Glutamatergic neuron (in vitro differentiated cells): ENCODE data around the gene ABLIM1. TPM values are rescaled to one million over a fixed set of nuclear protein-coding genes. Genes with fewer than 3 reads are reported as not detected.

Source experiments
- DNase-seq: peaks from one replicate; pipeline ENCODE4 v3.0.0; 2022
- H3K27ac Mint-ChIP-seq: one replicate; pipeline ENCODE4 v1.8.0; 2020; ENCODE audit warnings: mild to moderate bottlenecking, mixed read lengths, inconsistent platforms; ENCODE audit not compliant: unreplicated experiment
- H3K27me3 Mint-ChIP-seq: one replicate; pipeline ENCODE4 v1.8.0; 2020; ENCODE audit warnings: mild to moderate bottlenecking, moderate library complexity, mixed read lengths, inconsistent platforms; ENCODE audit not compliant: unreplicated experiment
- H3K36me3 Mint-ChIP-seq: one replicate; pipeline ENCODE4 v1.8.0; 2020; ENCODE audit warnings: mild to moderate bottlenecking, mixed read lengths, inconsistent platforms; ENCODE audit not compliant: unreplicated experiment
- H3K4me1 Mint-ChIP-seq: one replicate; pipeline ENCODE4 v1.8.0; 2020; ENCODE audit warnings: mild to moderate bottlenecking, low read depth, mixed read lengths, inconsistent platforms; ENCODE audit not compliant: unreplicated experiment
- H3K4me3 Mint-ChIP-seq: one replicate; pipeline ENCODE4 v1.8.0; 2020; ENCODE audit warnings: mild to moderate bottlenecking, mixed read lengths, inconsistent platforms; ENCODE audit not compliant: unreplicated experiment
- H3K9me3 Mint-ChIP-seq: one replicate; pipeline ENCODE4 v1.8.0; 2020; ENCODE audit warnings: mild to moderate bottlenecking, moderate library complexity, mixed read lengths, inconsistent platforms; ENCODE audit not compliant: unreplicated experiment
- total RNA-seq: library from RNA; stranded (reverse); fragmentation: NEBNext Ultra II Directional; extraction: Animal tissue kit (Norgen Biotek cat#: 25700); gene quantifications from one replicate; pipeline ENCODE4 v1.2.1, GENCODE V29; 2021; ENCODE audit not compliant: unreplicated experiment
- TF ChIP-seq, protein P1 (sequence below): fragments of 200-600 bp; sonication (generic); IDR thresholded peaks from one replicate; pipeline ENCODE4 v1.5.0; 2021; ENCODE audit not compliant: partially characterized antibody, unreplicated experiment

ABLIM1 gene
- total RNA-seq, 1 donor from 2014 or later = 25.7 TPM

DNA sequence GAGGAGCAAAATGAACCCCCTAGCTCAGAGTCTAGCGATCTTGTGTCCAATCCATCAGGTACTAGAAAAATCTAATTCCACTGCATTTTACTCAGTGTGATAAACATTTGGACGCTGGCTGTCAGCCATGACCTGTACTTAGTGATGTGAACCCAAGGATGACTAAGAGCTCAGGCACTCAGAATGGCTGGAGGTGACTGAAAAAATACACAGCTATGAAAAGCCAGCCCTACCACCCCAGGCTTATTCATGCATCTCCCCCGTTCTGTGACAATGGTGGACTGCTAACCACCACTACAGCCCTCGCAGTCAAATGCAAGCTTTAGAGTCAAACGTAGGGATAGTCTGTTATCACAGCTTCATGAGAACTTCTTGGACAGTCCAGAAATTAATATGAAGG lies 268.6 kb downstream of the ABLIM1 start:
- TF ChIP-seq, protein P1, sequence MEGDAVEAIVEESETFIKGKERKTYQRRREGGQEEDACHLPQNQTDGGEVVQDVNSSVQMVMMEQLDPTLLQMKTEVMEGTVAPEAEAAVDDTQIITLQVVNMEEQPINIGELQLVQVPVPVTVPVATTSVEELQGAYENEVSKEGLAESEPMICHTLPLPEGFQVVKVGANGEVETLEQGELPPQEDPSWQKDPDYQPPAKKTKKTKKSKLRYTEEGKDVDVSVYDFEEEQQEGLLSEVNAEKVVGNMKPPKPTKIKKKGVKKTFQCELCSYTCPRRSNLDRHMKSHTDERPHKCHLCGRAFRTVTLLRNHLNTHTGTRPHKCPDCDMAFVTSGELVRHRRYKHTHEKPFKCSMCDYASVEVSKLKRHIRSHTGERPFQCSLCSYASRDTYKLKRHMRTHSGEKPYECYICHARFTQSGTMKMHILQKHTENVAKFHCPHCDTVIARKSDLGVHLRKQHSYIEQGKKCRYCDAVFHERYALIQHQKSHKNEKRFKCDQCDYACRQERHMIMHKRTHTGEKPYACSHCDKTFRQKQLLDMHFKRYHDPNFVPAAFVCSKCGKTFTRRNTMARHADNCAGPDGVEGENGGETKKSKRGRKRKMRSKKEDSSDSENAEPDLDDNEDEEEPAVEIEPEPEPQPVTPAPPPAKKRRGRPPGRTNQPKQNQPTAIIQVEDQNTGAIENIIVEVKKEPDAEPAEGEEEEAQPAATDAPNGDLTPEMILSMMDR = no peak
- peaks cover 5% of the 10 kb centered on the region for H3K36me3 Mint-ChIP-seq
- no peak overlapping the region for H3K4me3 Mint-ChIP-seq
- no peak for DNase-seq
- H3K9me3 Mint-ChIP-seq = no peaks in the 10 kb centered on the region
- no peak overlapping the region for H3K27ac Mint-ChIP-seq
- peaks cover 2% of the 10 kb centered on the region for H3K27me3 Mint-ChIP-seq
- H3K4me1 Mint-ChIP-seq = no peaks in the 10 kb centered on the region

DNA sequence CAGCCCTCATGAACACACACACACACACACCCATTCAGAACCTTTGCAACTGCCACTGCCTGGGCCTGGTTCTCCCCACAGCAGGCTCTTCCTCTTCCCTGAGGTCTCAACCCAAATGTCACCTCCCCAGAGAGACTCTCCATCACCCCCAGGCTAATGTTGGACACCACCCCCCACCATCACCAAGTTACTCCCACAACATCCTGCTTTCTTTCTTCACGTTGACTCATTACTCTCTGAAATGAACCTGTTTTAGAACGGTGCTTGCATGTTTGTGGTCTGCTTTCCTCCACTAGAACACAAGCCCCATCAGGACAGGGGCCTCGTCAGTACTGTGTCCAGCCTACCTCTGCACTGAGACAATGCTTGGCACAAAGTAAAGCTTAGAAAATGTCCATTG lies 269.8 kb downstream of the ABLIM1 start:
- H3K27ac Mint-ChIP-seq = no peak overlapping the region

DNA sequence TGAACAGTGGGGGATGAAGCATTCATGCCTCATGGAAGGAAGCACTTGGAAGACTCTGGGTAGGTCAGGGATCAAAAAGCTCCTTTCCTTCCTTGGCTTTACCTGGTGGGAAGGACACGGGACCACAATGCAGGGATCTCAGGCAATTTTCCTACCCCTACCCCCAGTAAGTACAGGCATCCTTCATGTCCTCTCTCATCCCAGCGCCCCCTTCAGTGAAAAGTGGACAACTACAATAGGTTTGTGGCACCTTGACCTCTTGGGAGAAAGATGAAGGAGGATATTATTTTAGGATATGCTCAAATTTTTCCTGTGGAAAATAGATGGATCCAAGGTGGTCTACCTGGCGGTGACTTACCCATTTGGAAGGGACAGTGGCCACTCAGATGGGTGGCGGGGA lies 270.3 kb downstream of the ABLIM1 start:
- TF ChIP-seq, protein P1 = no peak
- Mint-ChIP-seq H3K27me3 (peaks cover 4% of the 10 kb centered on the region), H3K36me3 (peaks cover 5% of the 10 kb centered on the region), H3K4me3 (no peak overlapping the region), H3K4me1 (no peaks in the 10 kb centered on the region), H3K27ac (no peak overlapping the region), H3K9me3 (no peaks in the 10 kb centered on the region)
- DNase-seq = no peak

More for the DNA sequence above, 269.8 kb downstream of the ABLIM1 start:
- Mint-ChIP-seq H3K4me1 (no peaks in the 10 kb centered on the region), H3K27me3 (peaks cover 3% of the 10 kb centered on the region), H3K9me3 (no peaks in the 10 kb centered on the region), H3K36me3 (peaks cover 5% of the 10 kb centered on the region), H3K4me3 (no peak overlapping the region)
- TF ChIP-seq, protein P1 = no peak
- no peak for DNase-seq

DNA sequence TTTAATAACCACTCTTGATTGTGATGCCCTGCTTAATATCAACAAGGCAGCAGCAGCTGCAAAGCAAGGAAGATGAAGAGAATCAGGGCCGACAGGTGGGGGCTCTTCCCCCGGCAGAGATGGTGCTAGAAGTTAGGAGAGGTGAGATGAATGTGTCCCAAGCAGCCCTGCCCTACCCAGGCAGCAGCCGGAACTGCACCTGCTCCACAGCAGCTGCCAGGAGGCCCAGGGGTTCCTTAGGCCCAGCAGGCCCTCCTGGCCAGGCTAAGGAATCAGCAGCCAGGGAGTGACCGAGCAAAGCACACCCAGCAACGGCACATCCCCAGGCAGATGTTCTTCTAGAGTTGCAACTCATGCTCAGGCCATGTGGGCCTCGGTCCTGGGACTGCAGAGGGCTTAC lies 271.6 kb downstream of the ABLIM1 start:
- H3K27me3 Mint-ChIP-seq = peaks cover 5% of the 10 kb centered on the region
- no peaks in the 10 kb centered on the region for H3K4me1 Mint-ChIP-seq
- peaks cover 5% of the 10 kb centered on the region for H3K36me3 Mint-ChIP-seq
- no peak for DNase-seq
- H3K4me3 Mint-ChIP-seq = no peak overlapping the region
- TF ChIP-seq, protein P1 = no peak
- no peaks in the 10 kb centered on the region for H3K9me3 Mint-ChIP-seq
- no peak overlapping the region for H3K27ac Mint-ChIP-seq

DNA sequence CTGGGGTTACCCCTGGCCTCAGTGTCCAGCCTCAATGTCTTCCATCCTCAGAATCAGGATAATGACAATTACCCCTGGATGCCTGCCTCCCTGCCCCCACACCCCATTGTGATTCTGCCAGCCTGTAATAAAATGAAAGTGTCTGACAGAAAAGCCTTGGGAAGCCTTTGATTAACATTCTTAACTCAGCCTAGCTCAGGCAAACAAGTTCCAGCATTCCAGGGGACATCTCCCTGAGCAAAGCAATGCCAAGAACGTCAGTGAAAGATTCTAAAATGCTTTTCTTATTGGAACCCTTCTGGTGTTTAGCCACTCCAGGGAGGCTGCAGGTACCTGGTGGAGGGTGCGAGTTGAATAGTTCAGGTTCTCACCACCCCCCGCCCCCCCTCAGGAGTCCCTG lies 272.5 kb downstream of the ABLIM1 start:
- no peak overlapping the region for H3K27ac Mint-ChIP-seq

More for the DNA sequence above, 272.5 kb downstream of the ABLIM1 start:
- no peaks in the 10 kb centered on the region for H3K4me1 Mint-ChIP-seq
- TF ChIP-seq, protein P1 = no peak
- peaks cover 5% of the 10 kb centered on the region for H3K36me3 Mint-ChIP-seq
- H3K4me3 Mint-ChIP-seq = no peak overlapping the region
- H3K27me3 Mint-ChIP-seq = peaks cover 5% of the 10 kb centered on the region
- no peak for DNase-seq
- no peaks in the 10 kb centered on the region for H3K9me3 Mint-ChIP-seq
